Measurements from ENCODE around the gene TLR7.
A peak's percentile ranks its signal among the peaks of the same experiment; 100 is the strongest.

TLR7 gene

DNA sequence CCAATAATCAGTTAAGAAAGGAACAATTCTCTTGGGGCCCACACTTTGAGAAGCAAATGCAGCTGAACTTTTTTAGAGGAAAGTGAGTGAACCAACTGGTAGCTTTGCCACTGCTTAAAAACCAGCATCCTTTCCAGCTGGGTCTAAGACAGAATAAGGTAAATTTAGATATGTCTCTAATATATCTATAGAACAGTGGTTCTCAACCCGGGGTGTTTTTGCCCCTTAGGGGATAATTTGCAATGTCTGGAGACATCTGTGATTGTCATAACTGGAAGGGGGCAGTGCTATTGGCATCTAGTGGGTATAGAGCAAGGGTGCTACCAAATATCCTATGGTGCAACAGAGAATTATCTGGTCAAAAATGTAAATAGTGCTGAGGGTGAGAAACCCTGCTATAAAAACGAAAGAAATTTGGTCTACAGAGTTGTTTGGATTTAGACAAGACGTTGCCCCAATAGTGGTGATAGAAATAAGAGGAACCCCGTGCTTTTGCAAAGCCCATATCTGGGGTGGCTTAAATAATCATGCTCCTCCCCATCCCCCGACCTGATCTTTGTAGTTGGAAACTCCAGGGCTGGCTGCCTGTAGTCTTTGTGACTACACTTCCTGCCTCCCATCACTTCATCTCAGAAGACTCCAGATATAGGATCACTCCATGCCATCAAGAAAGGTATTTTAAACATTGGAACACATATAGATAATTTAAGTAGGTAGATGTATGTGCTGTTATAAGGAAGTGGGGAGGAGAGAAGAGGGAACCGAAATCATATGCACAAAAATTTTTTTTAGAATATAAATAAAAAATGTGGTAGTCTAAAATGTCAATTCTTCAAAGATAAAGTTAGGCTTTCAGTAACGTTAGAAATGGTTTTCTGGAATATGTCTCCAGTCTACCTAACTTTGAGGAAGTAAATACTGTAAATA is at the start of gene TLR7:
TSS of gene TLR7 (plus strand) at position 622 of the 927 bp plus-strand sequence. CDS start 507 bp downstream, outside the sequence.
- no peaks in the 10 kb centered on the region for H3K27me3 Mint-ChIP-seq (ENCODE audit: low read depth)
- H3K9me3 Mint-ChIP-seq = no peaks in the 10 kb centered on the region
- H3K4me3 Mint-ChIP-seq = no peak within 1 kb of the TSS
- peaks cover 9% of the 10 kb centered on the region for H3K4me1 Mint-ChIP-seq (ENCODE audit: low read depth)
- peaks cover 2% of the 10 kb centered on the region for H3K36me3 Mint-ChIP-seq (ENCODE audit: low read depth)
- H3K27ac Mint-ChIP-seq = no peak within 1 kb of the TSS

DNA sequence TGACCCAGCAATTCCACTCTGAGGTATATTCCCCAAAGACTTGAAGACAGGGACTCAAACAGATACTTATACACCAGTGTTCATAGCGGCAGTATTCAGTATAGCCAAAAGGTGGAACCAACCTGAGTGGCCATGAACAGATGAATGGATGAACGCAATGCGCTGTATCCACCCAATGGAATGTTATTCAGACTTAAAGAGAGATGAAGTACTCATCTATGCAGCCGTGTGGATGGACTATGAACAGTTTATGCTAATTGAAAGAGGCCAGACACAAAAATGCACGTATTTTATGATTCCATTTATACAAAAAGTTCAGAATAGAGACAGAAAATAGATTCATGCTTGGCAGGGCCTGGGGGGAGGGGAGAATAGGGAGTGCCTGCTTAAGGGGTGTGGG is 49.3 kb upstream of the TLR7 start:
- peaks cover 28% of the 10 kb centered on the region for H3K36me3 Mint-ChIP-seq (ENCODE audit: low read depth)
- no peaks in the 10 kb centered on the region for H3K27me3 Mint-ChIP-seq (ENCODE audit: low read depth)
- H3K27ac Mint-ChIP-seq = no peak overlapping the region
- H3K4me3 Mint-ChIP-seq = no peak overlapping the region
- H3K4me1 Mint-ChIP-seq (ENCODE audit: low read depth) = peaks cover 11% of the 10 kb centered on the region
- H3K9me3 Mint-ChIP-seq = no peaks in the 10 kb centered on the region

DNA sequence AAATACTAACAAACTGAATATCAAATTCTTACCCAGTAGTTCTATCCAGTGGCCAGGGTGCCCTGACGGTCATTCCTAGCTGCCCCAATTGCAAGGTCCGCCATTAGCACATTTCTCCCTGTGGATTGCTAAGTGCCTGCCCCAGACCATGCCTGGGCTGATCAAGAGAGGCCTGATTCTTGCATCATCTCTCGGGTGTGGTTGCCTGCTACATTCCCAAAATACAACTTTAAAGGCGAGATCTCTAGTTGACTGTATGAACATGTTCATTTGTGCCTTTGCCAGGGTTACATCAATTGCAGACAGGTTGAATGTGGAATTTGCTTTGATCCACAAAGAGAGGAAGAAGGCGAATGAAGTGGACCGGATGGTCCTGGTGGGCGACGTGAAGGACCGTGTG is 47.6 kb upstream of the TLR7 start:
- peaks cover 23% of the 10 kb centered on the region for H3K36me3 Mint-ChIP-seq (ENCODE audit: low read depth)
- H3K4me1 Mint-ChIP-seq (ENCODE audit: low read depth) = peaks cover 5% of the 10 kb centered on the region
- H3K9me3 Mint-ChIP-seq = no peaks in the 10 kb centered on the region
- H3K27ac Mint-ChIP-seq = no peak overlapping the region
- no peak overlapping the region for H3K4me3 Mint-ChIP-seq
- H3K27me3 Mint-ChIP-seq (ENCODE audit: low read depth) = no peaks in the 10 kb centered on the region

DNA sequence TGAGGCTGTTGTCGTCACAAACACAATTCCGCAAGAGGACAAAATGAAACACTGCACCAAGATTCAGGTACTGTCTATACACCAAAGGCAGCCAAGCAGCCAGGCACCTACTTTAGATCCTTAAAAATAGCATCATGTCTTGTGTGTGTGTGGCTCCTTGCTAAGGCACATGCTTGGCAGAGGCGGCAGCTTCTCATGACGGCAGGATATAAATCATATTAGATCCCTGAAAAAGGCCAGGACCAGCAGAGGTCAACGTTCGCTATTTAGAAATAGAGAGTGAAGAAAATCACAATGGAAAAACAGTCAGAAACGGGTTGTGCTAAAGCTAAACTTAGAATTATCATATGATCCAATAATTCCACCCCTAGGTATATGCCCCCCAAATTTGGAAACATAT is 46.1 kb upstream of the TLR7 start:
- Mint-ChIP-seq H3K27ac (no peak overlapping the region), H3K27me3 (ENCODE audit: low read depth) (no peaks in the 10 kb centered on the region), H3K36me3 (ENCODE audit: low read depth) (peaks cover 30% of the 10 kb centered on the region), H3K9me3 (no peaks in the 10 kb centered on the region), H3K4me3 (no peak overlapping the region), H3K4me1 (ENCODE audit: low read depth) (peaks cover 2% of the 10 kb centered on the region)

DNA sequence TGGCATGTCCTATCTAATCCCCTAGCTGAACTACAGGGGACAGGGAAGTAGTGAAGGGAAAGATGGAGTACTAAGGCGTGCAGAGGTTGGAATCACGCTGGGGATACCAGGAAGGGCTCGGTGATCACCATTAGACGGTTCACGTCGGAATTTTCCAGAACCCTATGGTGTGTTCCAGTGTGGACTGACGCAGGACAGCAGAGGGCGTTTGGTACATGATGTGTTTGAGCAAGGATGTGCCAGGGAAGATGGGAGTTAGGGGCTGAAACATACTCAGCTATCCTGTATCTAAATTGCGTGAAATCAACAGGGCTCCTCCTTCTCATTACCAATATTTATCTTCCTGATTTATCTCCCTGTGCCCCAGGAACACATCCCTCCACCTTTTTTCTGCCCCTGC is 41.9 kb upstream of the TLR7 start:
- Mint-ChIP-seq H3K4me3 (no peak overlapping the region), H3K27me3 (ENCODE audit: low read depth) (peaks cover 4% of the 10 kb centered on the region), H3K27ac (no peak overlapping the region), H3K36me3 (ENCODE audit: low read depth) (peaks cover 22% of the 10 kb centered on the region), H3K4me1 (ENCODE audit: low read depth) (peaks cover 2% of the 10 kb centered on the region), H3K9me3 (no peaks in the 10 kb centered on the region)

DNA sequence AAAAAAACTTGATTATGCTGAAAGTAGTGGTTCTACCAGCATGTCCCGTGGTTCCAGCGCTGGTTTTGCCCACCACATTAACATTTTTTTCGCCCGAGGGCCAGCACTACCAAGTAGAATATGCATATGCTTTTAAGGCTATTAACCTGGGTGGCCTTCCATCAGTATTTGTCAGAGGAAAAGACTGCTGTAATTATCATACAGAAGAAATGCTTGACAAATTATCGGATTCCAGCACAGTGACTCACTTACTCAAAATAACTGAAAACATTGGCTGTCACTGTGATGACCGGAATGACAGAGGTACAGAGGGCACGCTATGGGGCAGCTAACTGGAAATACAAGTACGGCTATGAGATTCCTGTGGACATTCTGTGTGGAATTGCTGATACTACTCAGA is 41.1 kb upstream of the TLR7 start:
- Mint-ChIP-seq H3K9me3 (no peaks in the 10 kb centered on the region), H3K4me1 (ENCODE audit: low read depth) (peaks cover 2% of the 10 kb centered on the region), H3K27me3 (ENCODE audit: low read depth) (peaks cover 4% of the 10 kb centered on the region), H3K27ac (no peak overlapping the region), H3K4me3 (no peak overlapping the region), H3K36me3 (ENCODE audit: low read depth) (peaks cover 18% of the 10 kb centered on the region)

DNA sequence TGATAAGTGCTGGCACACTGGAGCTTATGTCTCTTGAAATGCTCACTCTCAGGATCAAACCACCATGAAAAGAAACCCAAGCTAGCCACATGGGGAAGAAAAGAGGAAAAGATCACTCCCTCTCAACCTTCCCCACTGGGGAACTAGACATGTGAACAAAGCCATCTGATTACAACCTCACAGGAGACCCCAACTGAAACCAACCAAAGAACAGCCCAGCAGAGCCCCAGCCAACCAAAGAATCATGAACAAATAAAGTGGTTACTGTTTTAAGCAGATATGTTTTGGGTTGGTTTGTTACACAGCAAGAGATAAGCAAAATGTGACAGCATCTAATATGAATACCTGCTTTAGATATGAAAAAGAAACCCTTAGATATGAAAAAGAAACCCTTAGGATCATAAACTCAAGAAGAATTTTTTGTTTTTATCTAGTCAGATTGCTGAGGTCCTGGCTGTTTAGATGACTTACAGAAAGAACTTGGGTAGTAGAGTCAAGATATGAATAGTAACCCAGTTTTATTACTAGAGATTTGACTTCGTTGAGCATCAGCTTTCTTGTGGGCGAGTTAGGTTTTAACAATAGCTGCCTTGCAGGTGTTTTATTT is 23.7 kb upstream of the TLR7 start:
- Mint-ChIP-seq H3K36me3 (ENCODE audit: low read depth) (no peaks in the 10 kb centered on the region), H3K9me3 (peaks cover 4% of the 10 kb centered on the region), H3K27ac (peak overlapping the region; percentile 93), H3K27me3 (ENCODE audit: low read depth) (no peaks in the 10 kb centered on the region), H3K4me1 (ENCODE audit: low read depth) (peaks cover 10% of the 10 kb centered on the region), H3K4me3 (peak overlapping the region; percentile 65)

DNA sequence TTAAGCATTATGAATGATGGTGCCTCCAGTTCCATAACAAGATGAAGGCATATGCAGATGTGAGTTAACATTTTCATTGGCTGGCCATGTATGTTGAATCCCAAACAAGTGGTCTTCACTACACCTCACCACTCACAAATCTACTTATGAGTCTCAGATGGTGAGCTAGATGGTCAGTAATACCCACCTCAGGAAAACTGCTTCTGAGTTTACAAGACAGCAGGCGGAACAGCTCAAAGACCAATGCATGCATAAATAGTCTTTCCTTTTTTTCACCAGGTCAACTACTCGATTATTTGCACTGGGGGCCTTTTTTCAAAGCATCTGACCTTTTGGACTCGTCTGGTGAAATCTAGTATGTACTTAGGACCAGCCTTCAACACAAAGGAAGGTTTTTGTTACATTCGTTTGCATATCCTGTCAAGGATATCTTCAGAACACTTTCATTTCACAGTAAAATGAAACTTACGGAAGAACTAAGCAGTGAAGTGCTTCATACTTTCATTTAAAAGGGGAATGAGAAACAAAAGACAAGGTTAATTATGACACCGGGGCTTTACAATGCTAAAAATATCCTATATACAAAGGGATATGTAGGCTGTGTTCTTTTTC is 23.1 kb upstream of the TLR7 start:
- H3K27me3 Mint-ChIP-seq (ENCODE audit: low read depth) = no peaks in the 10 kb centered on the region
- no peaks in the 10 kb centered on the region for H3K36me3 Mint-ChIP-seq (ENCODE audit: low read depth)
- peak overlapping the region; percentile 65 for H3K4me3 Mint-ChIP-seq
- H3K27ac Mint-ChIP-seq = peak overlapping the region; percentile 93
- H3K9me3 Mint-ChIP-seq = peaks cover 4% of the 10 kb centered on the region
- peaks cover 10% of the 10 kb centered on the region for H3K4me1 Mint-ChIP-seq (ENCODE audit: low read depth)

DNA sequence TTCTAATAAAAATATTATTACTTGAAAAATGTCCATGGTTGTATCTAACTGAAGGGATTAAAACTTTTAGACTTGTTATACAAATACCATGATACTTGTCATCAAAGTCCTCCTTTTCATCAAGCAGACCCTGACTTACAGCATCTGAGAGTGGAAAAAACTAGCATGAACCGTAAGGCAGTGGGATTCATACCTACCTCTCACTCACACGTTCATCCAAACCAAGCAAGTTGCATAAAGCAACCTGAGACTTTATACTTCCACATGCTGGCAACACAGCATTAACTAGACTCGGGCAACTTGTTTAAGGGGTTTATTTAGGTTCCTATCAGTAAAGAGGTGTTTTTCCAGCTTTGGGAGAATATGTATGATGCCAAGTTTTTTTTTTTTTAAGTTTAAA is 22.6 kb upstream of the TLR7 start:
- peak overlapping the region; percentile 93 for H3K27ac Mint-ChIP-seq
- H3K9me3 Mint-ChIP-seq = peaks cover 5% of the 10 kb centered on the region
- H3K4me1 Mint-ChIP-seq (ENCODE audit: low read depth) = peaks cover 10% of the 10 kb centered on the region
- H3K4me3 Mint-ChIP-seq = peak overlapping the region; percentile 65
- H3K27me3 Mint-ChIP-seq (ENCODE audit: low read depth) = no peaks in the 10 kb centered on the region
- no peaks in the 10 kb centered on the region for H3K36me3 Mint-ChIP-seq (ENCODE audit: low read depth)

DNA sequence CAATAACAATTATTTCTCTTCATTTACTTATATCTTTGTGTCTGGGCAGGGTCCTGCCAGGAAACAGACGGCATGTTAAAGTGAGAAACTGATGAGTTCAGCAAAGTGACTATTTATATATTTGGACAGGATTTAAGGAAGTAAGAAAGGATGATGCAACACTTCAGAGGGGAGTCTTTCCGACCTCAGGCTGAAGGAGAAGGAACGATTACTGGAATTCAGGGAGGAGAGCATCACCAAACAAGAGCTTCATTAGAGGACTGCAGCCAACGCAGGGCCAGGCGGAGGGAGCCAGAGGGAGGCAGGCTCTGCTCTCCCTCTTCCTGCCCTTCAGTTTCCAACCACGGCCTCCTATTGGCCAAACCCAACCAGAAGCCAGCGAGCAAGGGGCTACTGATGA is 1.5 kb upstream of the TLR7 start:
- H3K27ac Mint-ChIP-seq = no peak overlapping the region
- no peak overlapping the region for H3K4me3 Mint-ChIP-seq
- H3K9me3 Mint-ChIP-seq = no peaks in the 10 kb centered on the region
- peaks cover 2% of the 10 kb centered on the region for H3K36me3 Mint-ChIP-seq (ENCODE audit: low read depth)
- peaks cover 9% of the 10 kb centered on the region for H3K4me1 Mint-ChIP-seq (ENCODE audit: low read depth)
- no peaks in the 10 kb centered on the region for H3K27me3 Mint-ChIP-seq (ENCODE audit: low read depth)

DNA sequence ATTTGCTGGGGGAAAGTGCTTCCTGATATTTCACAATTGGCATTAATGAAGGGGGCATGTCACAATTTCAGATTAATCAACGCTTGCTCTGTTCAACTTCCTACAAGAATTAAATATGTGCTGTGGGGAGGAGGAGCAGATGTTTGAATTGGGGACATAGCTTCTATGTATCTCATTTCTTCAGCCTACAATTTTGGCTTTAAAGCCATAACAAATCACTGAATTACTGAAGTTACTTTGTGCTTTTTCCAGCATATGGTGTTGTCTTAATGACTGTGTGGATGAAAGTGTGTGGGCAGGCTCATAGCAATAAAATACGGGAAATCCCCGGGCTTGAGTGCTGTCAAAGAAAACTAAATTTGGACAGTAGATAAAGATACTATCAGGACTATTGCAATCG is 813 bp downstream of the TLR7 start:
- Mint-ChIP-seq H3K4me1 (ENCODE audit: low read depth) (peaks cover 11% of the 10 kb centered on the region), H3K27ac (no peak overlapping the region), H3K36me3 (ENCODE audit: low read depth) (peaks cover 2% of the 10 kb centered on the region), H3K9me3 (no peaks in the 10 kb centered on the region), H3K4me3 (no peak overlapping the region), H3K27me3 (ENCODE audit: low read depth) (no peaks in the 10 kb centered on the region)

DNA sequence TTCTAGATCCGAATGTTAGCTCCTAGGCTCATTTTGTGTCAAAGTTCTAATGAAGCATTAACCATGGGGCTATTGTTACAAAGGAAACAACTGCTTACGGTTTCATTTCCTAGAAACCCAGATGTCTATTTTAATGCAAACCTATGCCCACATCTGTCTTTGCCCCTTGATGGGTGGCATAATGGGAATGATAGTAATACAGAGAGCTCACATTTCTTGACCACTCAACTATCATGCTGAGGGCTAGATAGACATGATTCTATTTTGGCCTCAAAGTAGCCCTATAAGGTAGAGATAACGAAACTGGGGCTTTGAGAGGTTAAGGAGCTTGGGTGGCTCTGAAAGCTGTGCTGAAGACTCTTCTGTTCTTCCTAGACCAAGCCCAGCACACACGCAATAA is 1.9 kb downstream of the TLR7 start:
- H3K27me3 Mint-ChIP-seq (ENCODE audit: low read depth) = no peaks in the 10 kb centered on the region
- no peaks in the 10 kb centered on the region for H3K9me3 Mint-ChIP-seq
- H3K36me3 Mint-ChIP-seq (ENCODE audit: low read depth) = peaks cover 2% of the 10 kb centered on the region
- H3K27ac Mint-ChIP-seq = no peak overlapping the region
- peaks cover 11% of the 10 kb centered on the region for H3K4me1 Mint-ChIP-seq (ENCODE audit: low read depth)
- no peak overlapping the region for H3K4me3 Mint-ChIP-seq

DNA sequence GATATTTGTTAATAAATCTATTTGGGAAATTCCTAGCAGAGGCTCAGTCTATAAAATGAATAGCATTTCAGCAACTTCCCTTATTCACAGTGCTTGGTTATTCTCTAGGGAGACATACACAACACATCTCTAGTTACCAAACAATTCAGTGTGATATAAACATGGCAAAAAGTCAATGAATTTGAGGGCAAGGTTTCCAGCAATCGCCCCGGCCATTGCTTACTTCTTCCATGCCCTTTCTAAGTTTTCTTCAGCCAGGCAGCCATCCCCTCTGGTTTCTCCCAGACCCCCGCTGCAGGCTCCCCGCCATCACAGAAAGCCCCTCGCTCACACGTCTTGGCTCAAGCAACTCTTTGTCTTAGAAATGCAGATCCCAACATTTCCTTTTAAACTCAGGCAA is 4.4 kb downstream of the TLR7 start:
- H3K4me3 Mint-ChIP-seq = no peak overlapping the region
- H3K4me1 Mint-ChIP-seq (ENCODE audit: low read depth) = peaks cover 11% of the 10 kb centered on the region
- H3K9me3 Mint-ChIP-seq = no peaks in the 10 kb centered on the region
- H3K27ac Mint-ChIP-seq = no peak overlapping the region
- peaks cover 2% of the 10 kb centered on the region for H3K36me3 Mint-ChIP-seq (ENCODE audit: low read depth)
- H3K27me3 Mint-ChIP-seq (ENCODE audit: low read depth) = no peaks in the 10 kb centered on the region

DNA sequence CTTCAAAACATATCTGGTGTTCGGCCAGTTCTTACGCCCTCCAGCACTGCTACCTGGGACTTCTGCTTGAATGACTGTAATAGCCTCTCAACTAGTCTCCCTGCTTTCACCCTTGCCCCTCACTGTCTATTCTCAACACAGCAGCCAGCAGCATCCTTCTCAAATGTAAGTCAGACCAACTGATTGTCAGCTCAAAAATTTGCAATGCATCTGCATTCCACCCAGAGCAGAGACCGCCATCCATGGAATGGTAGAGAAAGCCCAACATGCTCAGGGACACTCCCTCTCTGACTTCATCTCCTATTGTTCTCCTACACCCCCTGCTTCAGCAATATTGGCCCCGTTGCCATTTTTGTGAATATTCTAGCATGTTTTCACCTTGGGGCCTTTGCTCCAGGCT is 5.9 kb downstream of the TLR7 start:
- H3K4me1 Mint-ChIP-seq (ENCODE audit: low read depth) = peaks cover 5% of the 10 kb centered on the region
- H3K27ac Mint-ChIP-seq = no peak overlapping the region
- no peak overlapping the region for H3K4me3 Mint-ChIP-seq
- H3K27me3 Mint-ChIP-seq (ENCODE audit: low read depth) = no peaks in the 10 kb centered on the region
- no peaks in the 10 kb centered on the region for H3K9me3 Mint-ChIP-seq
- peaks cover 2% of the 10 kb centered on the region for H3K36me3 Mint-ChIP-seq (ENCODE audit: low read depth)

DNA sequence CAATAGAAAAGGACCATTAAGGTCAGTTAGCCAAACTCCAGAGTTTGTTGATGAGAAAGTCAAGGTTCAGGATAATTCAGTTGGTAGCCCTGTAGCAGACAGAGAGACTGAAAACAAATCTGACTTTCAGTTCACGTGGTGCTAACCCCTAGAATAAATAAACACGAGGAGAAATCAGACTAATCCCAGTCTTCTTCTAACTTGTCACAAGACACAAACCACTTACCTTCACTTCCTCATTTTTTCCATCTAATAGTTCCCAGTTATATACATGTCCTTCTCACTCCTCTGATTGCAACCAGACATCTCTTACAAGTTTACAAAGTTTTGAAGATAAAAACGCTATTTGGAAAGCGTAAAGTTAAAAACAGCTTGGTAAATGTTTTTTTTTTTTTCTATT is 7.7 kb downstream of the TLR7 start:
- Mint-ChIP-seq H3K9me3 (no peaks in the 10 kb centered on the region), H3K4me3 (no peak overlapping the region), H3K27me3 (ENCODE audit: low read depth) (no peaks in the 10 kb centered on the region), H3K27ac (no peak overlapping the region), H3K36me3 (ENCODE audit: low read depth) (no peaks in the 10 kb centered on the region), H3K4me1 (ENCODE audit: low read depth) (peaks cover 2% of the 10 kb centered on the region)
